GM20431 (cell line): ENCODE results near the gene DCLK1.

Experiments
- in situ Hi-C: fragments of 300-500 bp; cut with MseI, MboI; formaldehyde crosslinking; loops from one replicate; pipeline ENCODE4 v1.15.0; 2020; ENCODE audit warnings: low sequenced_read_pairs; ENCODE audit not compliant: unreplicated experiment

DCLK1 gene

DNA sequence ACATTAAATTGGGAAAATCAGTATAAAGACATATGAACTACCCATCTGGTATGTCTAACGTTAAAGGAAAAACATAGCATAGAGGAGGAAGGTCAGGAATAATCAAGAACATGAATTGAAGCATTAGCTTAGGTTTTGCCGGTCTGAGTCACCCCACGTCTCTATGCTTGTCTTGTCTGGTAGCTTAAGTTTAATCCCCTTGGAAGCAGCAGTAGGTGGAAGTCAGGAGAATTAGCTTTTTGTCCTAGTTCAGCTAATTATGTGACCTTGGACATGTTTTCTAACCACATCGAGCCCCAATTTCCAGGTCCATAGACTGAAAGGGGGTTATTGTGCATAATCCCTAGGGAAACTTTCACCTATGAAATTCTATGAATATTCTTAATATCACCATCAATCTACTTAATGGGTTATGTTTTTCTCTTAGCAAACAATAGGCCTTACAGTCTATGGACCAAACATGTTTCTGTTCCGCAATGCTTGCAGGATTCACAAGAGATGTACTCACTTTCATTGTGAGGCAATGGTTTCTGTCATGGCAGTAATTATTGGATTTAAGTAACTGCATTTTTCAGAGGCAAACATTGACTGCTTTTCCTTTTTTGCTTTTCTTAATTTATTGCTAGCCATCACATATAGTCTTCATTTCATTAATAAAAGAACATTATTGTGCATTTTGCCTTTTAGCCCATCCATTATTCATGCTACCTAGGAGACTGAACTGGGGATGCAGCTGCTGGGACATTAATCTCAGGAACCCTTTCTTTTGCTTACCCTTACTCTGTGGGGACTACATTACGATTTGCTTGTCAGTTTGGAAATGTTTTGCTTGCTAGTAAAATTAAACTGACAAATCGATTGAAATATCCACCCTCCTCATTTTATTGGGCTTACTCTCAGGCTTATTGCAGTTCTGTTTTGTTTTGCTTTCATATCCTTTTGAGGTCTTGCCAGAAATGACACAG is 349.9 kb downstream of the DCLK1 start:
- in situ Hi-C loops: no loop called here

DNA sequence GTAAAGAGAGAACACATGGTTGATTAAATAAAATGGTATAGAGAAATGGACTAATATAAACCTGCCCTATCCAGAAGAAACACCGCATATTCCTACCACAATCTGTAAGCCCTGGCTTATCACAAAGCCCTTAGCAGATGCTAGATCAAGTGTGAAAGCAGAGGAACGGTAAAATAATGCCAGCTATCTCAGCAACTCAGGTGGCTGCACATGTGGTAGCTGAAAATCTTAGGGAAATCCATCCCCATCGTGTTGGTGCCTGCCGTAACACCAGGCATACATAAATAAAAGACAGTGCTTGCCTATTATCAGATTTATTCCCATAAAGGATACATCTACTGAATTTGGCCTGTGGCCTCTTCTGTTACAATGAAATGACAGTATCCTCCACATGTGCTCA is 350.6 kb downstream of the DCLK1 start:
- in situ Hi-C loops: no loop called here

DNA sequence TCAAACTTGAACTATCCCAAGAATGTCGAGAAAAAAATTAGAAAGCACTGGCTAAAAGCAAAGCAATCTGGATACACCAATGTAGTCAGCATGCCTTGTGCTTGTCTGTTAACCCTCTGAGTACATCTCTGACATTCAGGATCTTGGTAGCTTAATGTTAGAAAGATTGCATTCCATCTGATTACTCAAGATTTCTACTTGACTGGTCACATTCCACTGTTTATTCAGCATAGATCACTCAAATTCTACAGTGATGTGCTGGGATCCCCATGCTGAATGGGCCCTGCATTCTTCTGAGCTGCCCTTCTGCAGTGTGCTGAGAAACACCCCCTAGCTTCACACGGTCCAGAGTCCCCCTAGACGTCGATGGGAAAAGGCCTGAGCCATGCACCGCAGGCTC is 359.3 kb downstream of the DCLK1 start:
- in situ Hi-C loops: no loop called here

DNA sequence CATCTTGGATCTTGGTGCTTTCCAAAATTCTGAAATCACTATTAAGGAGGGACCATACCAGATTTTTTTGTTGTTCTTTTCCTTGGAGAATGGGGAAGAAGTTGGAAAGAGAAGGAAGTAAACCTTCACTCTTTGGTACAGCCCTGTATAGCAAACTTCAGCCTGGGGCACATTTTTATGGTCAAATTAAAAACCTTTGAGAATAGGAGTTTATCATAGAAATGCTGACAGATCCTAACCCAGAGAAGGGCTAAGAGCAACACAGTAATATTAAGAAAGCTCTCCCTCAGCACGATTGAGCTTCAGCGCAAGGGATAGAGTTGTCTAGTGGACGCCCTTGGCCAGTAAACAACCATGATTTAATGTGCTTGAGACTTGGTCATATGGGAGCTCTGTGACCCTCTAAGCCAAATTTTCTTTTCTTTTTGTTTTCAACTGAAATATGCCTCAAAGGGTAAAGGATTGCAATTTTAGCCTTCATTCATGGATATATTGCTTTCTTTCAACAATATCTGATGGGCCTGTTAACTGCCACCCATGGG is 360.4 kb downstream of the DCLK1 start:
- in situ Hi-C loops: no loop called here

DNA sequence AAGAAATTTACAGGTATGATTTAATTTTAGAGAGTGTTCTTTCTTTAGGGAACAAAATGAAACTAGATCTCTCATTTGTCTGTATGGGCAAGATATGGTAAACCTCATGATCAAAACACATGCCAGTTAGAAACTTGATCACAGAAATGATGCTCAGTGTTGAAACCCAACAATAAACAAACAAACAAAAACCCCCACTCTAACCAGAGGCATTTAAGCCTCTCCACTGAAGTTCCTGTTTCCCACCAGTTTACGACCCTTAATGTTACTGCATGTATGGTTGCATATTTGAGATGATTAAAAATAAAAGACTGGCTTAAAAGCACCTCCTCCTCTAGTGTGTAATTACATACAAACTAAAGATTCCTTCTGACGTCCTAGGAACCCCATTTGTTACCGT is 361.4 kb downstream of the DCLK1 start:
- in situ Hi-C loops: no loop called here

DNA sequence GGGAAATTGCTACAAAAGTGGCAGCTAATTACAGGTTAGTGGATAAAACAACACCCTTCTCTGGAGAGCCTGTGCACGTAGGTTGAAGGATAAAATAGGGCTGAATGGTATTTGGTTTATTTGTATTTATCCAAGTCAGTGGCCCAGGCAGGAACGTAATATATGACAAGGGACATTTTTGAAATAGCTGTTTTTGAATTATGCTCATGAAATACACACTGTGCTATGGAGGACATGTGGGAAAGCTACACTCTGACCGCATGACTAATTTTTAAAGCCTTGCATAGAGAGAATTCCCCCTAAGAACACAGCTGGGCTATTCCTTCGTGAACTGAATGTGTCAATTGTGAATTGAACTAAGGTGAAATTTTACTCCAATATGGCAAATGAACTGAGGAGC is 362.6 kb downstream of the DCLK1 start:
- in situ Hi-C loops: no loop called here

DNA sequence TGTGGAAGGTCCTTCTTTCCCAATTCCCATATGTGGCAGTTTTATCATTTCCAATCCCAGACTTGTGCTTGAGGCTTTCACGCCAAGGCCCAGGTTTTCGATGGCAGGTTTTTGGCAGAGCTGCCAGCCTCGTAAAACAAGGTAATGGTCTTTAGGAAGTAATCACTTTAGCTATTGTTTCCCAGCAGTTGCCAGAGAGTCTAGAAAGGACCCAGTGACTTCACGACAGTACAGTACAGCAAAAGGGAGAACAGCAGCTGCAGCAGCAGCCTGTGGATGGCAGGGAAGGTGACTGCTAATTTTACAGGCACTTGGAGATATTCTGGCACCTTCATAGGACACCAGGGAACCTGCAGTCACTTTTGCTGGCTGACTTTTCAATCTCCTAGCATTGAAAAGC is 363.1 kb downstream of the DCLK1 start:
- in situ Hi-C loops: no loop called here

DNA sequence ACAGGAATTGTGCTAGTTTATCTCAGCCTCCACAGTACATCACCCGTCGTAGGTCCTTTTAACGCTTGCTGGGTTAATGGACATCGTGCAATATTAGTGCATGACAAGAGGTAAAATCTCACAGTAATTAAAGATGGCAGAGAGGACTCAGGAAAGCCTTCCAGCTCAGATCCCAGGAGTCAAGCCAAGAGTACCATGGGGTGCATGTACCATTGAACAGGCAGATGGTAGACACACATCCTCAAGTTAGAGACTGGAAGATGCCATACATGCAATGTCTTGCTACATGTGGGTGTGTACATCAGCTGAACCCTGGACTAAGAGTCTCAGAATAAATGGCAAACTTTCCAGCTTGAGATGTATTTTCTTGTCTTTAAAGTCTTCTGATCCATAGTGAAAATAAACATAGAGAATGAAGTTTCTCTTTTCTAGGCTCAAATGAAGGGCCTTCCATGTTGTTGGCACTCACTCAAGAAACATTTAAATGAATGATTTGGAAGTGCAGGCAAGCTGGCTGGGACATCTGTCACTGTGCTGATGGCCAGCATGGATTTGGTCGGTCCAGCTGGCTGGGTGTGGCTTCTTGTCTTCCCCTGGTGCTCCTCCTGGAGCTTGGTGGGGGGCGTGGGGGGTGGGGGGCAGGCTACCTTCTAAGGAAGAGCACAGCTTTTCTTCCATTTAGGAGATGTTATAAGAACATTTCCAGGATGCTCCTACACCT is 363.8 kb downstream of the DCLK1 start:
- in situ Hi-C loops: no loop called here

DNA sequence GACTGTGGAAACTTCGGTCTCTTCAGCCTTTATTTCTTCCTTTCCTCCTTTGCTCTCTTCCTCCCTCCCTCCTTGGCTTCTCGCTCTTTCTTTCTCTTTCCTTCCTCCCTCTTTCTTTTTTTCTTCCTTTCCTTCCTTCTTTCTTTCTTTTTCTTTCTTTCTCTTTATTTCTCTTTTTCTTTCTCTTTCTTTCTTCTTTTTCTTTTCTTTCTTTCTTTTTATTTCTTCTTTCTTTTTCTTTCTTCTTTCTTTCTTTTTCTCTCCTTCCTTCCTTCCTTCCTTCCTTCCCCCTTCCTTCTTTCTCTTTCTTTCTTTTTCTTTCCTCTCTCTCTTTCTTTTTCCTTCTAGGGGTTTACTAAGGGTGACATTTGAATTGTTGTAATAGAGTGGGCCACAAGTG is 364.5 kb downstream of the DCLK1 start:
- in situ Hi-C loops: no loop called here

DNA sequence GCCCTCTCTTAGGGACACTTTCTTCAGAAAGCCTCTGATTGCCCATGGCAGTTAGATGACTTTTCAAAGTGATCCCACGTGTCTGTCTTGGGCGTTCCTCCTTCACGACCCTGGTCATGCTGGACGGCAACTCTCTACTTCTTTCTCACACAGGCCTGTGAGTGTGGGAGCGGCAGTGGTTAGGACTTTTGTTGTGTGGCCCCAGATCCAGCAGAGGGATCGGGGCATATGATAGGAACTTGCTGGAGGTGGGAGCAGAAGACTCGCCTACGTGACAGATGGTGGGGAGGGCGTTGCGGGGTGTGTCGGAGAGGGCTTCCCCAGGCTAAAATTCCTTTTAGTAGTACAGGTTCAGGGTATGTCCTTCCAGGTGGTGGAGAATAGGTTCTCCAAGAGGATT is 365.2 kb downstream of the DCLK1 start:
- in situ Hi-C loops: no loop called here

DNA sequence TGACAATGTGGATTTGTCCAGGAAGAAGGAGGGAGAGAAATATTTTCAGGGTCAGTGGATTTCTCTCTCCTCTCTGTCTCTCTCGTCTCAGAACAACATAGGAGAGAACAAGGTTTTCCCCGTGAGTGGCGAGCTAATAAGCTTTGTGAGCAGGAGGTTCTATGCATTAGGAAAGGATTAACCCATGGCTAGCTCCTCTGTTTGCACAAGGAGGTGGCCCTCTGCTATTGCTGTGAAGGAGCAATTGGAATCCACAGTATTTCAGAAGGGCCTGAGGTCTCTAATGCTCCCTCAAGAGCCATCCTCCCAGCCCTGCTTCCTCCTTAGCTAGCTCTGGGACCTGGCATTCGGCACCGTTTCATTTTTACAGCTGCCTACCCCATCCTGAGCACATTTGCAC is 365.8 kb downstream of the DCLK1 start:
- in situ Hi-C loops: no loop called here

DNA sequence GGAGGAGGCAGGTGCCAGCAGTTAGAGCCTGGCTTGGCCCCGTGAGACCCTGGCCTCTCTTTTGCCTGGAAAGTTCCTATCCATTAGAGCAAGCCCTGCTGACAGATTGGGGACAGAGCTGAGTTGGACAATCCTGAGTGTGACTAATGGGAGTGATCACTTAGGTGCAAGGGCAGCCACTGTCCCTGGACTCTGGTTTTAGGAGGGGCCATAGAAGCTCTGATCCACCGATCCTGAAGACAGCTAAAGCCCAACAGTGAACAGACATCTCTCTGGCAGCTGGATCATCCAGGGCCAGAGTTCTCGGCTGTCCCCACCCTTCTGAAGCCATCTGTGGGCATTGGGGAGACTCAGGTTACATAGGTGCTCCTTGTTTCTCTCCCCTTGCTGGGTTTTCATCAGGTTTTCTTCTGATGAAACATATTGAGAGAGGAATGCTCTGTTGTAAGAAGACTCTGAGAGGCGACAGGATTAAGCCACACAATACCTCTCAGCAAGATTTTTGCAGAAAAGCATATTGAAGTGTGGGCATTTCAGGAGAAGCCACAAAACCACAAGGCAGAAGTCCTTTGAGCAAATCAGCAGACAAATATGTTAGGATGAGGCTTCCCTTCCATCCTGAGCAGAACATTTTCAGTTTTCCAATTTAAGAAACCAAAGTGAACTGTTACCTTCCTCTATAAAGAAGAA is 366.7 kb downstream of the DCLK1 start:
- in situ Hi-C loops: no loop called here

DNA sequence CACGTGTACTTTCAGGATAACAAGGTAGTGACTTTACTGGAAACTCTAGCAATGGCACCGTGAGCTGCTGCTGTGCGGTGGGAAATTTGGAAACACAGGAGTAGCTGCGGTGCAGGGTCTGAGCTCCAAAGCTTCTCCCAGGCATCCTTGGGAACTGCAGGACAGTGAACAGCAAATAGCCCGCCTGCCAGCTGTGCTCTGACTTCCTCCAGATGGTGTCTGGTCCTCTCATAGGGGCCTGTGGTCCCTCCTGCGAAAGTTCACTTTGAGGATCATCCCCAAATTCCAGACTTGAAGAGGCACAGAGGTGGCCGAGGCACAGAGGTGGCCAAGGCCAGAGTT is 367.4 kb downstream of the DCLK1 start:
- in situ Hi-C loops: no loop called here

DNA sequence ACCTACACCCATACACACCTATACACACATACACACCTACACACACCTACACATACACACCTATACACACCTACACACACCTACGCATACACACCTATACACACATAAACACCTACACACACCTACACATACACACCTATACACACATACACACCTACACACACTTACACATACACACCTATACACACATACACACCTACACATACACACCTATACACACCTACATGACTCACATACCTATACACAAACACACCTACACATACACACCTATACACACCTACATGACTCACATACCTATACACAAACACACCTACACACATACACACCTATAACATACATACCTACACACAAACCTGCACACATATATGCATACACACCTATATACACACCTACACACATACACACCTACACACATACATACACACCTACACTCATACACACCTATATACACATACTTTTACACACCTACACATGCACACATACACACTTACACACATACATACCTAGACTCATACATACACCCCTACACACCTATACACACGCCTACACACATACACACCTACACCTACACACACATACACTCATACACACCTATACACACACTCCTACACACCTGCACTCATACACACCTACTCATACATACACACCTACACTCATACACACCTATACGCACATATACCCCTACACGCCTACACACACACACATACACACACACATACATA is 368.0 kb downstream of the DCLK1 start:
- in situ Hi-C loops: no loop called here

DNA sequence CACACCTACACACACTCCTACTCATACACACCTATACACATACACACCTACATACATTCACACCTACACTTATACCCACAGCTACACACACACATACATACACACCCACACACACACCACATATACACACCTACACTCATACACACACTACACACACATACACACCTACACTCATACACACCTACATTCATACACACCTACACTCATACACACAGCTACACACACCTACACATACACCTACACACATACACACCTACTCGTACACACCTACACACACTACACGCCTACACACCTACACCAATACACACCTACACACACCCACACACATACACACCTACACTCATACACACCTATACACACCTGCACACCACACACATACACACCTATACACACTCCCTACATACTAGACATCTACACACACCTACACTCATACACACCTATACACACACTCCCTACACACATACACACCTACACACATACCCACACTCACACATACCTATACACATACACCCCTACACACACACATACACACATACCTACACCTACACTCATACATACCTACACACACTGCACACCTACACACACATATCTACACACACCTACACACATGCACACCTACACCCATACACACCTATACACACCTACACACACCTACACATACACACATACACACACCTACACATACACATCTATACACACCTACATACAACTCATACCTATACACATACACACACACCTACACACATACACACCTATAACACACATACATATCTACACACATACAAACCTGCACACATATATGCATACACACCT is 369.5 kb downstream of the DCLK1 start:
- in situ Hi-C loops: no loop called here

DNA sequence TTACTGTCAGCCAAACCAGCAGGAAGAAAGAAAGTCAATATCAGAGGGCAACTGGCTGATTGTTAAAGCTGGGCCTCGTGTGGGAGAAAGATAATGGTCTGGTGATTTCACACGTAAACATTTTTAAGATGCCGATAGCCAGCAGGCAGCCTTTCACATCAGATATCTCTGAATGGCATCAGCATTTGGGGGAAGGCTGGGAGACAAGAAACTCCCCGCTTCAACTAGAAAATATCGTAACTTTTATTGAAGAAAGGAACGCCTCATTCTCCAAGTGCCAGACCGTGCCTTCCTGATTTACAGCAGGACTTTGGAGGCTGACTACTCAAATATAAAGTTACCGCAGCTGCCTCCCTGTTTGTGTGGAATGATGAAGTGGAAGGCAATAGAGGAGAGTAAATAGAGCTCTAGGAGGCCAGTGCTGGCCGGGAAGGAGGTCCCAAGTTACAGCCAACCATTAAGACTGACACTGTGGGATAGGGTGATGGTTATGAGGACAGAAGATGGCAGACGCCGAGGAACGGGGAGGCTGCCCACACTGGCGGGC is 370.4 kb downstream of the DCLK1 start:
- in situ Hi-C loops: no loop called here

DNA sequence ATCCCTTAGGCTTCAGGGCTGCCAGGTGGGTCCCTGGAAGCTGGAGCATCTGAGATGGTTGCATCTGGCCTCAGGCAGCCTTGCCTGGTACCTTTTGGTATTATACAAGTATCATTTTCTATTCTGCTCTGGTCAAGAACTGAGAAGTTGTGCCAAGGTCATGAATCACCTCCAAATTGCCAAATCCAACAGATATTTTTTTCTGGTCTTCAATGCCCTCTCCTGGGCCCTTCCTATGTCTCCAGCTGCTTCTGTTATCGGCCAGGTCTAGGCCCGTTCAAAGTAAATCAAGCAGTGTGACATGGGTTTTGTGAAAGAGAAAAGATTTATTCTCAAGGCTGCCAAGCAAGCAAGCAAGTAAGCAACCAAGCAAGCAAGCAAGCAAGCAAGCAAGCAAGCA is 383.6 kb downstream of the DCLK1 start:
- in situ Hi-C loops: no loop called here

DNA sequence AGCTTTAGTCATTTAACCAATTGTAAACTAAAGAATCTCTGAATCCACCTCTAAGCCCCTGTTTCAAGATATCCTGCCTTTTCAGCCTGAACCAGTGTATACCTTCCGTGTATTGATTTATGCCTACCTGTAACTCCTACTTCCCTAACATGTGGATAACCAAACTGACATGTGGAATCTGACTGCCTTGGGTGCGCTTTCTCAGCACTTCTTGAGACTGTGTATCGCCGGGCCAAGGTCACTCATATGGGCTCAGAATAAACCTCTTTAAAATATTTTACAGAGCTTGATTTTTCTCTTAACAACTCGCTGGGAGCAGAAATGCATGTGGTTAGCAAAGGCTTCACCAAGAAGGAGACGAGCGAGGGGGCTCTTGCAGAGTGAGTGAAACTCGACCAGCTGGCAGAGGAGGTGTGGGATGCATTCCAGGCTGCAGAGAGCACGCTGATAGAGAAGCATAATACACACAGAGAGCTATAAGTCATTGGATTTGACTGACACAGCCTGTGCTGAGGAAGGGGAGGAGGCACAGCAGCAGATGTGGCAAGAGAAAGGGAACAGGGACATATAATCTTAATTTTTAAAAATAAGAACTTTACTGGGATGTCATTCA is 386.5 kb downstream of the DCLK1 start:
- in situ Hi-C loops: no loop called here

DNA sequence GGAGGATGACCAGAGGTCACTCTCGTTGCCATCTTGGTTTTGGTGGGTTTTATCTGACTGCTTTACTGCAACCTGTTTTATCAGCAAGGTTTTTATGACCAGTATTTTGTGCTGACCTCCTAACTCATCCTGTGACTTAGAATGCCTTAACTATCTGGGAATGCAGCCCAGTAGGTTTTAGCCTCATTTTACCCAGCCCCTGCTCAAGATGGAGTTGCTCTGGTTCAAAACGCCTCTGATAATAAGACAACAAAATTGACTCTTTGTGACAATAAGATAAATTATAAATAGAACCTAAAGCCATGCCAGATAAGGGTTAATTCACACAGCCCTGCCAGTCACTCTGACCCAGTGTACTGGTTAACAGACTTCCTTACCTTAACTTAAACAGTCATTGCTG is 387.0 kb downstream of the DCLK1 start:
- in situ Hi-C loops: no loop called here
